ENCODE results near the gene ZNF570.

DNA sequence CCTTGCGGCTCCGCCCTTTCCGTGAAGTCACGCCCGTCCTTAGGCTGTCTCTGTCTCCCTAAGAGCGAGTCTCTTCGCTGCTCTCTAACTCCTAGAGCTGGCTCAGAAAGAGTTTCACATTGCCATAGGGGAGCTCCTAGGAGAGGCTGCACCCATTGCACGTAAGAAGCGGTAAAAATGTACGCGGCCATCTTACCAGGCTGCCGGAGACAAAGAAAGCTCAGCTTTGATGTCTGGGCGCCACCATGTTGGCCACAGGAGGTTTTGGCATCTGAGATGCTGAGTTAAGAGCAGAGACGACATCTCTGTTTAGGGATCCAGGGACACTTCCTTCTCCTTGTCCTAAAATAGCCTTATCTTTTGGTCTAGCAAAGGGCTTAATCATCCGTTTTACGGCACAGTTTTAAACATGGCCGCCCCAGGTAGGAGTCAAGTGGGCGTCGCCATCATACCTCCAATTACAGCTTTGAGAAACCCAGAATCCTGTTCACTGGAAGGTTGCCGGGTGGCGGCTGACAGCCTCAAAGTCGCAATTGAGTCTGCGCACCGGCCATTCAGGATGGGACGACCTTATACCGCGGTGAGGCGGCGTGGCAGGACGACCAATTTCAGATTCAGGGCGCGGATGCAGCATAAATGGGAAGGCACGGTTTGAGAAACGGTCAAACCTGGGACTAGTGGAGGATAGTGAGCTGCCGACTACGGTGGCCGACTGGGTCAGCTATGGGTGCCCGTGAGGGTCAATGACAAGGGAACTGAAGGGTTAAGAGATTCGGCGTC, 37.4 kb downstream of the ZNF570 start, which contains the start of gene ZNF793:
- TF ChIP-seq, protein P1, sequence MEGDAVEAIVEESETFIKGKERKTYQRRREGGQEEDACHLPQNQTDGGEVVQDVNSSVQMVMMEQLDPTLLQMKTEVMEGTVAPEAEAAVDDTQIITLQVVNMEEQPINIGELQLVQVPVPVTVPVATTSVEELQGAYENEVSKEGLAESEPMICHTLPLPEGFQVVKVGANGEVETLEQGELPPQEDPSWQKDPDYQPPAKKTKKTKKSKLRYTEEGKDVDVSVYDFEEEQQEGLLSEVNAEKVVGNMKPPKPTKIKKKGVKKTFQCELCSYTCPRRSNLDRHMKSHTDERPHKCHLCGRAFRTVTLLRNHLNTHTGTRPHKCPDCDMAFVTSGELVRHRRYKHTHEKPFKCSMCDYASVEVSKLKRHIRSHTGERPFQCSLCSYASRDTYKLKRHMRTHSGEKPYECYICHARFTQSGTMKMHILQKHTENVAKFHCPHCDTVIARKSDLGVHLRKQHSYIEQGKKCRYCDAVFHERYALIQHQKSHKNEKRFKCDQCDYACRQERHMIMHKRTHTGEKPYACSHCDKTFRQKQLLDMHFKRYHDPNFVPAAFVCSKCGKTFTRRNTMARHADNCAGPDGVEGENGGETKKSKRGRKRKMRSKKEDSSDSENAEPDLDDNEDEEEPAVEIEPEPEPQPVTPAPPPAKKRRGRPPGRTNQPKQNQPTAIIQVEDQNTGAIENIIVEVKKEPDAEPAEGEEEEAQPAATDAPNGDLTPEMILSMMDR (IDR thresholded peaks at IDR 0.05) = no peak
- TF ChIP-seq POLR2A (IDR thresholded peaks at IDR 0.05) = no peak
